GM18870 (cell line): Measurements from ENCODE around the gene GLYATL1.

Experiments
- ATAC-seq: cut with Tn5 transposase; IDR thresholded peaks from one replicate; pipeline ENCODE4 v1.9.1; 2021; ENCODE audit warnings: moderate library complexity; ENCODE audit not compliant: unreplicated experiment

The GLYATL1 gene

DNA sequence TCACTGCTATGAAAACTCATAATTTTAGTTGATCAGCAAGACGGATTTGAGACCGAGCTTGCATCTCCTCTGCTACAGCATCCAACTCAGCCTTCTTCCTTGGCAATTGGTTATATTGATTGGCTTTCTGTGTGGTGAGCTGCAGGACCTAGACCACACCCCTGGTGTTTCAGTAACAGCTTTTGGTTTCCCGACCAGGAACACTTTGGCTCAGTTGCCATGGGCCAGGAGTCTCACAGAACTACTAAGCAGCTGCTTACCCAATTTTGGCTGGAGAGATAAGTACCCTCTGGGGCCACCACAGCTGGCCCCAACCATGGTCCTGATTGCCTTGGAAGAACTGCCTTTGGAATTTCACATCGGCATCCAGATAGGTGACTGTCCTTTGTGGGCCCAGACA, at the start of gene GLYATL1:
Gene GLYATL1 (plus strand): TSS at position 212 of the 400 bp plus-strand sequence. CDS start 7,600 bp downstream, outside the sequence.
- ATAC-seq: no peak

DNA sequence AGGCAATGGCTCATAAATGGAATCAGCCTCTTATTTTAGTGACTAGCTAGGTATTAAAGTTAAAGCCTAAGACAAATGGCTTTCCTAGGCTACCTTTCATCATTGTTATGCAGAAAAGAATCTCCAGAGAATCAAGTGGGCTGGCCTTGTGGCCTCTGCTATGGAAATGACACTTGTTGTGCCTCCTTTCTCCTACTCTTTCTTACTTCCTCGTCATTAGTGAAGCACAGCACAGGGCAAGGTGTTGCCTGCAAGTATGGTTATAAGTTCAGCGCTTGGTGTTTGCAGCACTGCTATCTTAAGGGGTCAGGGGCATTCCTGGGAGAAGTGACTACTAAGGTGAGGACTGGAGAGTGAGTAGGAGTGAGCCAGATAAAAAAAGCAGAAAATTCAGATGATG, 45.4 kb upstream of the GLYATL1 start:
- no peak for ATAC-seq

DNA sequence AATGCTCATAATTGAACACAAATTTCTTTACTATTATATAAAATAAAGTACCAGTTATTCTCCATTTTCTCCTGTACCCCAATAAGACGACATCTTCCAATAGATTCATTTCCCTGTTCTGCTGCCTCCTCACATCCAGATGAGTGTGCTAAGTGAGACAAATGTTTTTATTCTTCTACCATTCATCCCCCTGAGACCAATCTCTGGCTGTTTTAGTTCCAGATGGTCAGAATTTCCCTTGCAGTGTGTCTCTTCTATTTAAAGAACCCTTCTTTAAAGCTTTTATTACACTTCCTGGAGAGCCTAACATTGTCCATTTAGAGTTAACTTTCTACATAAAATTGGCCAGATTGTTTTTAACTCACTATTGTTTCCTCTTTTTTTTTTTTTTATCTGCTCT, 41.2 kb upstream of the GLYATL1 start:
- ATAC-seq: no peak

DNA sequence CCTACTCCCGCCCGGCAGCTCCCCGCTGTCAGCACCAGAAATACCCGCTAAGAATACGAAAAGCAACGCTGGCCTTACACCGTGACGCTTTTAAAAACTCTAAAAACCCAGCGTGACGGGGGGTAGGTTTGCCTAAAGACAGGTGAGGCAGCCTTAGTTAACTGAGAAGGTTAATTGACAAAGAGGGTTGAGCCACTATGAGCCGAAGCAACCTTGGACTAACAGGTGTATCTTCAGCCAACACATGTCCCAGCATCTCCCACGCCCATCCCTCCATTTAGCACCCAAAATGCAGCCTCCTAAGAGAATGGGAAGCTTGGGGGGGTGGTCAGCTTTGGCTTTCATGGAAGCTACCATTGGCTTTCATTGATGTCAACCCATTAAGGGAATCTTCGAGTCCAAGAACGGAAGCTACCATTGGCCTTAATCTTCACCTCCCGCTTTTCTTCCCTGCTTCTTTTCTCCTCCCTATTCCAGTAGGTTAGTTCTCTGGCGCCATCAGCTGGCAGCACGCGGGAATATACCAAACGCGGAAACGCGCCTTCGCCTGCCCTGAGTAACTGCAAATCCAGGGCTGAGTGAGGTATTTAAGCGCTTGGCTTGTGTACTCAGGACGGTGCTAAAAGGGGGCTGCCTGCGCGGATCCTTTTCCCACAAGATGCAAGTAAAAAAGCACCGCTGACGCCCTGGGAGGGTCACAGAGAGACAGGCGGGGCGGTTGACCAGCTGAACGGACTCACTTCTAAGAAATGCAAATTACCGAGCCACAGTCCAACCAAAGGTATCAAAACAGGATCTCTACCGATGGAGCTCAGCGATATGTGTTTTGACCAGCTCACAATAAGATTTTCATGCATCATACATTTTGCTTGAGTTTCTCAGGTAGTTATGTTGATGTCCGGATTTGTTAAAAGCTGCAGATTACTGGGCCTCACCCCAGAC, 38.5 kb upstream of the GLYATL1 start:
- no peak for ATAC-seq

GRCh38 chr11:58902881-58903280, 36.4 kb upstream of the GLYATL1 start:
- no peak for ATAC-seq

DNA sequence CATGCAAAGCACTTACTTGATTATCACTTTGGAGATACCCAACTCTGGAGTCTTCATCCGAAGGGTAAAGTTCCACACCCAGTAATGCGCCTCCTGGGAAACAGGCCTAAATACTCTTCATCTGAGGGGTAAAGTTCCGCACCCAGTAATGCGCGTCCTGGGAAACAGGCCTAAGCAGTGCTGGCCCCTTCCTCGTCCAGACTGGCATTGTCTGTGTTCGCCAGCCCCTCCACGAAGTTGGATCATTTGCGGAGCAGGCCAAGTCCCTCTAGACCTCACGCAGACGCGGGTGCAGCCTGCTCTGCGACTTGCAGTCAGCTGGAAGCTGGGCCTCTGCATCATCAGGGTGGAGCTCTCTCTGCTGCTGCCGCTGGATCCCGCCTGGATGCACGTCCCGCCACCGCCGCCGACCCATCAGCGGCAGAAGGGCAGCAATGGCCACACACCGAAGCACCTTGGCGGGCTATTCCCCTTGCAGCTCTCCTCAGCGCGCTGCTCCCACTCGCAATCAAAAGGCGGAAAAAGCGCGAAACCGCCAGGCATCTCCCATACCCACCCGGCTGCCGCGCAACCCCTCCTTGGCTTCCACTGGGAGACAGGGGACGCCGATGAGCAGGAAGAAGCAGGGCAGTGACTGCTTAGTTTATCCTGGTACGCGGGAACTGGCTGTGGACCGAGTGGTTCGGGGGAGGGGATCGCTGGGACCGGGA, 34.1 kb upstream of the GLYATL1 start:
- ATAC-seq: no peak

DNA sequence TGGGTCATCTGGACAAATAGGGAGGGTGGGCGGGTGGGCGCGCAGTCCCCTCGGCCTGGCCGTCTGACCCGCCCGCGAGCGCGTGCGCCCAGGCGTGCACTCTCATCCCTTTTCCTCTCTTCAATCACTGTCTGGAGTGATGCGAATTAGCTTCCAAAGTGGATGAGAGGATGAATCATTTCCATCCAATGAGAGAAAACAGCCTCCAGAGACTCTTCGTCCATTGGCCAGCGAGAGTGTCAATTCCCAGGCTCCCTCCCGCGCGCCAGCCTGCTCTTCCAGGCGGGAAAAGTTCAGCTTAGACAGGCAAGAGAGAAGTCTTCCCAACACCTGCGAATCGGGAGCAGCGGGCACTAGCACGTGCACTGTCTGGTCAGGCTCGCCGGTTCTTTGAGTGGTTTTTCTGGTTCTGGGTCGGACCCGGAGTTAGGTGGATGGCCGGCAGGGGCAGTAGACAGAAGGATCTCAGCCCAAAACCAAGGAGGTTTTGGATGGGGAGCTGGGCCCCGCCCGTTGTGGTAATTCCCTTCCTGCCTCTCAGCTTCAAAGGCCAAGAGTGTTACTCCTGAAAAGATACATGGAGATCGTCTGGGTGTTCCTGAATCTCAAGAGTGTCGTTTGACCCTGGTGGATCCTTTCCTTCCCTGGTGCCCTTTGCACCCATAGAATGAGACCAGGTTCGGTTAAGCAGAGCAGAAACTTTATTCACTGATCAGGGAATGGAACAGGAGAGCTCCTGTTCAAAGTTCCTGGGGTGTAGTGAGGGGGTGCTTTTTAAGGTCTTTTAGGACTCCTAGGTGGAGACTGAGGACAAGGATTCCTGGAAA, 33.4 kb upstream of the GLYATL1 start:
- ATAC-seq: no peak

- no peak for ATAC-seq
These were observed 31.5 kb upstream of the GLYATL1 start for GRCh38 chr11:58907780-58908179.

DNA sequence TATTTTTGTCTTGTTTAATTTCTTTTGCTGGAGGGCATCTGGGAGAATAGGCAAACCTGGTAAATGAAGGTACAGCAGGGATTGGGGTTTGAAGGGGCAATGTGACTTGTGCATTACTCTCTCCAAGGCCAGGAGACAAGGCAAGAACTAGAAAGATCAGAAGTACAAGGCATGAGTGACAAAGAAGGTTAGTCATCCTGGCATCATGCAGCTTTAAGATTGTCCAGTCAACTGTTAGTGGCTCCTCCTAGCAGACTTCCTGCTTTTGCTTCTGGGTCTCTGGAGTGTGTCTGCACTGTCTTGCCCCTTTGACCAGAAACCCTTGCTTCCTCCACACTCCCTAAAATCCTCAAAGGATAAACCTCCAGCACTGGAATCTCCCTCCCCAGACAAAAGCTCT, 27.2 kb upstream of the GLYATL1 start:
- ATAC-seq: no peak

DNA sequence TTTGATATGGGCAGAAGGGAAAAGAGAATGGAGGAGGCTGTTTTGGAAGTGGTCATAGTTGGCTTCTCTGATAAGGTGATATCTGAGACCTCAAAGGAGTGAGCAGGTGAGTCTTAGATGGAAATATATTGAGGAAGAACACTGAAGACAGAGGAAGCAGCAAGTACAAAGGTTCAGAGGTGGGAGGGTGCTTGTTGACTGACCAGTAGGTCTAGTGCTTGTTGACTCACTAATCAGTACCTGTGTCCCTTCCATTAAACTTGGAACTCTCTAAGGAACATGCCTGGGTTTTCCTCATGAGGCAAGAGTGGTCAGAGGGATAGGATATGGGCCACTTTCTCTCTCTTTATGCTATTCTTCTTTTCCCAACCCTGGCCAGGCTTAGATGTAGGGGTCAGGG, 25.6 kb upstream of the GLYATL1 start:
- ATAC-seq: no peak

DNA sequence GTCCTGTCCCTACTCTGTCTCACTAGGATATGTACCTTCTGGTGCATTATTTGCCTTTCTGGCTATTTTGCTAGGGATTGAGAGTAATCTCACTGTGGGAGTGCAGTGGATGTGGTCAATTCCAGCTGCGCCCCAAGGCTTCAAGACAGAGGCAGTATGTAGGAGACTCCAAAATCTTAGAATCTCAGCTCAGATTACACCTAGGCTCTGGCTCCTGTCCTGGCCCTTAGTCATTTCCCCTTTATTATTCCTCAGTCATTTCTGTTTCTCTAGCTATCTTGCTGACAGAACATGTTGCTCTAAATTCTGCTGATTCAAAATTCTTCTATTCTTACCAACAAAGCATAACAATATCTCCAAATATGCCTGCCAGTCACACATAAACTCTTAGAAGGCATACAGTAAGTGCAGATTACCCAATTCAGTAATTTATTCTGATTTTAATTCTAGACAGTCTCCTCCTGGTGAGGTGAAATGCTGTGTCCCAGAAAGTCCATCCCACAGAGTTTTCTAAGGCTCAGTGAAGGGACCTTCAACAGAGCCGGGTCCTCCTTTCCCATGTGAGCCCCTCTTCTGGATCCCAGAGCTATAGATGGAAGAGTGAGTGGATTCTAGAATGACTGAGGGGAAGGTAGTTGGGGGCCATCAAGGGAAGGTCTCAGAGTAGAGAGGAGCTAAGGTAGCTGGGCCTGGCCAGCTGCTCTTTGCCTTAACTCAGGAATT, 24.3 kb upstream of the GLYATL1 start:
- ATAC-seq: no peak

GRCh38 chr11:58916637-58917036, 22.7 kb upstream of the GLYATL1 start:
- no peak for ATAC-seq

- no peak for ATAC-seq
These were observed 22.0 kb upstream of the GLYATL1 start for GRCh38 chr11:58917159-58917783.

- ATAC-seq: no peak
These were observed 19.7 kb upstream of the GLYATL1 start for GRCh38 chr11:58919561-58919960.

DNA sequence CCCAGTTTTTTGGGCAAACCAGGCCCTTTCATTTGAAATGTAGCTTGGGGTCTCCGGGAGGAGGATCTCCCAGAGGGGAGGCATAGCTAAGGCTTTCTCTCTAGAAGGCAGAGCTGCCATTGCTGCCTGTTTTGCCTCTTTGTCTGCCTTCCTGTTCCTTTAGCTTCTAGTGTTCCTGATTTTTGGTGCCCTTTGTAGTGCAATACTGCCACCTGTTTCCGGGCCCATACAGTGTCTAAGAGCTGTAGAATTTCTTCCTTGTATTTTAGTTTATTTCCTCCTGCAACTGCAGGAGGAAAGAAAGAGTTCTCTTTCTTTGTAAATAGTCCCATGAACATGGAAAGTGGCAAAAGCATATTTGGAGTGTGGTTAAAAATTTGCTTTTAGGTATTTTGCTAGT, 19.3 kb upstream of the GLYATL1 start:
- ATAC-seq: no peak

DNA sequence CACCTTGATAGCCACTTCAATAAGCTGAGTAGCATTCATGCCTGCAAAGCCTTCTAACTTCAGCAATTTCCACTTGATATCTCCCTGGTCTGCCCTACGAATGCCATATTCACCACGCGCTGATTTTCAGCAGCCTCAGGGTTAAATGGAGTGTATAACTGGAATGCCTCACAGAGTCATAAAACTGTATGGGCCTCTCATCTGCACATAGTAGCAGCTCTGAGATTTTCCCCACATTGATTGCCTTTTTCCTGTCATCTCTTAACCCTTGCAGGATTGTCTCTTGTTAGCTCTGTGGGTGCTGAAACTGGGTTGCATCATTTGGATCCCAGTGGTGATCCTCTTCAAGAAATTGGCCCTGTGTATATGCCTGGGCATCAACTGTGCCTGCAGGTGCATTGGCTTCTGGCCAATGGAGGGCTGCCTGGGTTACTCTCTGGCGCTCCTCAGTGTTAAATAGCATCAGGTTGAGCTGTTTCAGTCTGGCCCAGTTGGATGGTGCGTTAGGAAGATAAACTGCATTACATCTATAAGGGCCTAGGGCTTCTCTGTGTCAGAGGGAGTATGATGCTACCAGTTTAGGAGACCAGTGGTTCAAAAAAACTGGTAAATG, 17.4 kb upstream of the GLYATL1 start:
- no peak for ATAC-seq

- ATAC-seq: no peak
These were observed 16.8 kb upstream of the GLYATL1 start for GRCh38 chr11:58922479-58922878.

DNA sequence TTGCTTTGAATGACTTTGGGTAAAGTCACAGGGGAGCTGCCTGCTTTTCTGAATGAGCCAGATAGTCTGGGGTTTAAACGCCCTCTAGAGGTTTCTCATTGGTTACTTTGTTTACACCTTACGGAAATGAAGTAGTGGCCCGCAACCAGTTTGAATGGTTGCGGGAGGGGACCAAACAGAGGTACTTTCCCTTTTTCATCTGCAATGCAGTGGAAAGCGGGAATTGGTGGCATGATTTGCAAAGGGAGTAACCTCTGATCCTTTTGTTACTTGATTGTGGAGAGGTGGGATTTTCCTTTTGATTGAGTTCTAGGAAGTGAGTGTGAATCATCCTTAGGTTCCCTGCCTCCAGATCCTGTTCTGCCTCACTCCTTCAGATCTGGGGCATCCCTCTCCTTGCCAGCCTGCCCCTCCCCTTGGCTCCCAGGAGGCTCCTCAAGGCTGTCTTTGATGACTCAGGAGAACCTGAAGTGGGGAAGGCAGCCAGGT, 15.9 kb upstream of the GLYATL1 start:
- peak; percentile 76 for ATAC-seq

GRCh38 chr11:58924230-58924629, 15.1 kb upstream of the GLYATL1 start:
- no peak for ATAC-seq

GRCh38 chr11:58926251-58926650, 13.0 kb upstream of the GLYATL1 start:
- ATAC-seq: no peak
